ENCODE data around the gene PTPN20.

PTPN20 gene

GRCh38 chr10:47016564-47016963 lies 105.3 kb downstream of the PTPN20 start:
- no peak for TF ChIP-seq EZH2phosphoT487 (IDR thresholded peaks at IDR 0.05; ENCODE audit: borderline replicate concordance, low read length)
- TF ChIP-seq CTCF (IDR thresholded peaks at IDR 0.05; ENCODE audit: low read depth, low read length, poor library complexity, severe bottlenecking): no peak
- no peaks in the 10 kb centered on the region for H3K79me2 ChIP-seq (ENCODE audit: control insufficient read depth, low read length)

GRCh38 chr10:47018026-47018735 lies 107.0 kb downstream of the PTPN20 start:
- Histone ChIP-seq H3K27me3 (ENCODE audit: control insufficient read depth, low read length) (no peaks in the 10 kb centered on the region), H4K20me1 (ENCODE audit: control insufficient read depth, insufficient read depth, low read depth, low read length) (no peaks in the 10 kb centered on the region), H3K4me2 (ENCODE audit: low read length) (no peak overlapping the region), H3K9me2 (replicated peaks; ENCODE audit: control insufficient read depth, low read length) (no peaks in the 10 kb centered on the region), H3K4me3 (ENCODE audit: low read length) (no peak overlapping the region), H3K27ac (ENCODE audit: low read depth, low read length) (no peak overlapping the region), H3K4me1 (ENCODE audit: control insufficient read depth, low read length) (no peaks in the 10 kb centered on the region), H3K79me2 (ENCODE audit: control insufficient read depth, low read length) (no peaks in the 10 kb centered on the region), H3K36me3 (ENCODE audit: control insufficient read depth, low read length) (no peaks in the 10 kb centered on the region), H3F3A (ENCODE audit: control insufficient read depth, insufficient read depth) (no peaks in the 10 kb centered on the region), H3K9me3 (ENCODE audit: control insufficient read depth, insufficient read depth, low read length) (no peaks in the 10 kb centered on the region)
- TF ChIP-seq CTCF (IDR thresholded peaks at IDR 0.05; ENCODE audit: low read depth, low read length, poor library complexity, severe bottlenecking) (no peak), EZH2phosphoT487 (IDR thresholded peaks at IDR 0.05; ENCODE audit: borderline replicate concordance, low read length) (no peak)

More at GRCh38 chr10:47016564-47016963, 105.3 kb downstream of the PTPN20 start:
- Histone ChIP-seq H3K36me3 (ENCODE audit: control insufficient read depth, low read length) (no peaks in the 10 kb centered on the region), H3K27me3 (ENCODE audit: control insufficient read depth, low read length) (no peaks in the 10 kb centered on the region), H3K9me3 (ENCODE audit: control insufficient read depth, insufficient read depth, low read length) (no peaks in the 10 kb centered on the region), H3K9me2 (replicated peaks; ENCODE audit: control insufficient read depth, low read length) (no peaks in the 10 kb centered on the region), H3K4me3 (ENCODE audit: low read length) (no peak overlapping the region), H3K27ac (ENCODE audit: low read depth, low read length) (no peak overlapping the region), H3F3A (ENCODE audit: control insufficient read depth, insufficient read depth) (no peaks in the 10 kb centered on the region), H4K20me1 (ENCODE audit: control insufficient read depth, insufficient read depth, low read depth, low read length) (no peaks in the 10 kb centered on the region), H3K4me2 (ENCODE audit: low read length) (no peak overlapping the region), H3K4me1 (ENCODE audit: control insufficient read depth, low read length) (no peaks in the 10 kb centered on the region)

- Histone ChIP-seq H3K4me2 (ENCODE audit: low read length) (no peak overlapping the region), H3K79me2 (ENCODE audit: control insufficient read depth, low read length) (no peaks in the 10 kb centered on the region), H3K9me2 (replicated peaks; ENCODE audit: control insufficient read depth, low read length) (no peaks in the 10 kb centered on the region), H3K36me3 (ENCODE audit: control insufficient read depth, low read length) (no peaks in the 10 kb centered on the region), H3K27ac (ENCODE audit: low read depth, low read length) (no peak overlapping the region), H3K4me1 (ENCODE audit: control insufficient read depth, low read length) (no peaks in the 10 kb centered on the region), H3F3A (ENCODE audit: control insufficient read depth, insufficient read depth) (no peaks in the 10 kb centered on the region), H3K27me3 (ENCODE audit: control insufficient read depth, low read length) (no peaks in the 10 kb centered on the region), H3K9me3 (ENCODE audit: control insufficient read depth, insufficient read depth, low read length) (no peaks in the 10 kb centered on the region), H3K4me3 (ENCODE audit: low read length) (no peak overlapping the region), H4K20me1 (ENCODE audit: control insufficient read depth, insufficient read depth, low read depth, low read length) (no peaks in the 10 kb centered on the region)
- TF ChIP-seq EZH2phosphoT487 (IDR thresholded peaks at IDR 0.05; ENCODE audit: borderline replicate concordance, low read length) (no peak), CTCF (IDR thresholded peaks at IDR 0.05; ENCODE audit: low read depth, low read length, poor library complexity, severe bottlenecking) (no peak)
Measured at GRCh38 chr10:47019155-47020145, 108.2 kb downstream of the PTPN20 start.
